Activated T-cell treated with anti-CD3 and anti-CD28 coated beads for 1 hour (primary cell): ENCODE results near the gene DENND1A.

Experiments
- DNase-seq: peaks from one replicate; pipeline ENCODE4 v3.0.0-alpha.2; 2020; ENCODE audit warnings: low read depth

The DENND1A gene

GRCh38 chr9:123353984-123354591 lies 575.8 kb downstream of the DENND1A start:
- peak; percentile 40 for DNase-seq

DNA sequence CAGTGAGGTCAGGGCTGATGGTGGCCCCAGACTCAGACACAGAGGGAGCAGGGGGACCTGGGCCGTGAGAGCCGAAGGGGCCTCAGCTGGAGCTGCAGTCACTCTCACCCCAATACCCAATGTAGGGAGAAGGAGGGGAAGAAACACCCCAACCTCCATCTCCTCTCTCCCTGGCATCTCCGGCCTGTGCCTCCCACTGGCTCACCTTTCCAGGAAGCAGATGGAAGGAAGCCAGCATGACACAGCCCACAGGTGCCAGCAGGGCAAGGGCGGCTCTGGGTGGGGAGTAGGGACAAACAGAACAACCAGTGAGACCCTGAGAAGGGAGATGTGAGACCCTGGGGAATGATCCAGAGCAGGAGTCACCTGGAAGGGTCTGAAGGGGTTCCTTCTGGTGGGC lies 576.9 kb downstream of the DENND1A start:
- DNase-seq, result no peak

- DNase-seq, result no peak
Measured at GRCh38 chr9:123350590-123351310, 579.2 kb downstream of the DENND1A start.

- peak; percentile 49 for DNase-seq
Measured at GRCh38 chr9:123349691-123350480, 580.0 kb downstream of the DENND1A start.

DNA sequence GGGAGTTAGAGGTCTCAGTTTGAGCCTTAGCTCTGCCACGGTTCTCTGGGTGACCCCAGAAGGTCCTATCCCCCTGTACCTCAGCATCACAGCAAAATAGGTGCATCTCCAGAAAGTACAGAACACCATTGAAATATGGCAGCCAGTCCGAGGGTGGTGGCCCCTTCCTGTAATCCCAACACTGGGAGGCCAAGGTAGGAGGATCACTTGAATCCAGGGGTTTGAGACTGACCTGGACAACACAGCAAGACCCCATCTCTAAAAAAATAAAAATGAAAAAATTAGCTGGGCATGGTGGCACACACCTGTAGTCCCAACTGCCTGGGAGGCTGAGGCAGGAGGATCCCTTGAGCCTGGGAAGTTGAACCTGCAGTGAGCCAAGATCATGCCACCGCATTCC lies 580.9 kb downstream of the DENND1A start:
- no peak for DNase-seq

DNA sequence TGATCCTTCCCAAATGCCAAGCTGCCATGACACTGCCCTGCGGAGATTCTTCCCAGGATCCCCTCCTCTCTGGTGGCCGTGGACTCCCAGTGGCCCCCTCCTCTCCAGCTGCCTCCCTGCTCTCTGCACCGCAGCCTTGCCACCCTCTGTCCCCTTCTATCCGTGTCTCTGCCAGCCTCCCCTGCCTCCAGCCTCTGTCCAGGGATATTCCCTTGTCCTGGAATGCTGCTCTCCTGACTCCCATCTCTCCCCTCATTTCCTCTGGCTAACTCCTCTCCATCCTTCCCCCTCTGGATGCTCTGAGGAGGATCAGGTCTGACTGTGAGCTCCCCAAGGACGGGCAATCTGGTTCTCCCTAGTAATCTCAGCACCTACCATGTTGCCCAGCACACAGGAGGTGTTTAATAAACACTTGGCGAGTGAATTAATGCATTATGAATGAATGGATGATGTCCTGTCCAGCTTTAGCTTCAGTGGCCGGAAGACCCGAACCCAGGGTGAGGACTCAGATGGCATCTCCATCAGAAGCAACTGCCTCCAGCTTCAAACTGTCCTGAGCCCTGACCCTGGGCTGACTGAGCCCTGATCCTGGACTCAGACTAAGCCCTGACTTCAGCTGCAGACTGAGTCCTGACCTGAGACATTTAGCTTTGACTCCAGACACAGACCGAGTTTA lies 581.5 kb downstream of the DENND1A start:
- DNase-seq, result no peak

DNA sequence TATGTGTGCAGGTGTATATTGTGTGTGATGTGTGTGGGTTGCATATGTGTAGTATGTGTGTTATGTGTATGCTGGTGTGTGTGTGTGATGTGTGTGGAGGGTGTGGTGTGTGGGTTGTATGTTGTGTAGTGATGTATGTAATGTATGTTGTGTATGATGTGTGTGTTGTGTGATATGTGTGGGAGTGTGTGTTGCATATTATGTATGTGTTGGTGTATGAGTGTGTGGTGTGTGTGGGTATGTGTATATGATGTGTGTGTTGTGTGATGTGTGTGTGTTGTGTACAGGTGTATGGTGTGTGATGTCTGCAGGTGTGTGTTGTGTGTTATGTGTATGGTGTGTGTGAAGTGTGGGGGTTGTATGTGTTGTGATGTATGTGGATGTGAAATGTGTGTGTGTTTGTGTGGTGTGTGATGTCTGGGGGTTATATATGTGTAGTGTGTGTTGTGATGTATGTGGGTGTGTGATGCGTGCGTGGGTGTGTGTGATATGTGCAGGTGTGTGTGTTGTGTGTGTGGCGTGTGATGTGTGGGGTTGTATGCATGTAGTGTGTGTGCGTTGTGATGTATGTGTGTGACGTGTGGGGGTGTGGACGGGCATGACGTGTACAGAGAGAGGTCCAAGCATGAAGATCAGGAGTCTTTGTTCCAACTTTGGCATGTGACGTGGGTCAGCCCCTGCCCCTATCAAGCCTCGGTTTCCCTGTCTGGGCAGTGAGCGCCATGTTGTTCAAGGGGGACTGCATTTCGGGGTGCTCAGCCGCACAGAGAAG lies 582.5 kb downstream of the DENND1A start:
- no peak for DNase-seq

DNA sequence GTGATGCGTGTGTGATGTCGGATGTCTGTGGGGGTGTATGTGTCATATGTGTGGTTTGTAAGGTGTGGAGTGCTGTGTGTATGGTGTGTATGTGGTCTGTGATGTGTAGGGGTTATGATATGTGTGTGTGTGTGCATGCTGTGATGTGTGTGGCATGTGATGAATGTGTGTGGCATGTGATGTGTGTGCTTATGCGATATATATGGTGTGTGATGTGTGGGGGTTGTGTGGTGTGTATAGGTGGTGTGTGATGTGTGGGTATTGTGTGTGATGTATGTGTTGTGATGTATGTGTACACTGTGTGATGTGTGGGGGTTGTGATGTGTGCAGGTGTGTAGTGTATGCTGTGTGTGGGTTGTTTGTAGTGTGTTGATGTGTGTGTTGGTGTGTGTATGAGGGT lies 583.1 kb downstream of the DENND1A start:
- DNase-seq, result no peak

GRCh38 chr9:123346026-123346425 lies 583.9 kb downstream of the DENND1A start:
- no peak for DNase-seq

GRCh38 chr9:123345567-123345955 lies 584.4 kb downstream of the DENND1A start:
- no peak for DNase-seq

- no peak for DNase-seq
Measured at GRCh38 chr9:123344192-123344949, 585.6 kb downstream of the DENND1A start.

DNA sequence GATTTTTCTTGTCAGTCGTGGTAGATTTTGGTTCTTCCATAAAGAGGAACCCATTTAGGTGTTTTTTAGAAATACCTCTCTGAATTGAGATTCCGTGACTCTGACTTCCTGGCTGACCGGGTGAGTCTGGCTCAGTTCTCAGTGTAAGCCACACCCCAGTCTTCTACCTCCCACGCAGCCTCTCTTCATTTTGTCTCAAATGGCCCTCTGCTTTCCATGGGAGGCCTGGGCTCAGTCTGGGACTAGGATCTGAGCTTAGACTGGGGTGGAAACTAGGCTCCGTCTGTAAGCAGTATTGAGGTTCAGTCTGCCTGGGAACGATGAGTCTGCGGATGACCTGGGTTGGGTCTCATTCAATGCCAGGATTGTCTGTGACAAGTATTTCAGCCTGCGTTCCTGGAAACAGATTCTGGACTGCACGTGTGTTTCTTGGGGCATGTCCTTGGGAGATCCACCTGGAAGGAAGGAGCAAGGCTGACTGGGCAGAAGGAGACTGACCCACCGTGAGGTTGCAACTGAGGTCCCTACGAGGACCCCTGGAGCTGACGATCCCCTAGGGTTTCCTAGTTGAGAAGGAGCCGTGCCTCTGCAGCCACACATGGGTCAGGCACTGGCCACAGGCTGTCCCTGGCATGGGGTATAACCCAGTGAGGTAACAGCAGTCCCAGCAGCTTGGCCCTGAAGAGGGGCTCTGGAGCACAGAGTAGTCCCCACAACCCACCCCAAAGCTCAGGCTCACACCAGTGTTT lies 586.3 kb downstream of the DENND1A start:
- no peak for DNase-seq

DNA sequence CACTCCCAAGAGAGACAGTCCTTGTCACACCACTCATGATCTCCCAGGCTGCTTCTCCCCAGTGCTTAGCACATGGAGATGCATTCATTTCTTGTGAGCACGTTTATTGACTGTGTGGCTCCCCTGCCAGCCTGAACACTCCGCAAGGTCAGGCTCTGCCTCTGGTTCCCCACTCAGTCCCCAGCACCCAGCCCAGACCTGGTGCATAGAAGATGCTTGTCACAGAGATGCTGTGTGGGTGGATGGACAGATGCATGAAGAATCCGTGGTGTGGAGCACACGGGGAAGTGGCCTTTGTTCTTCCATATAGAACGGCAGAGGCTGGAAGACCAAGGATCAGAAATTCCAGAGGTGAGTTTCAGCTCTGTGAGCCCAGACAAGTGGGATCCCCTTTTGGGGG lies 587.7 kb downstream of the DENND1A start:
- no peak for DNase-seq

GRCh38 chr9:123341816-123342215 lies 588.1 kb downstream of the DENND1A start:
- no peak for DNase-seq

- no peak for DNase-seq
Measured at GRCh38 chr9:123339666-123340510, 590.0 kb downstream of the DENND1A start.

GRCh38 chr9:123338710-123339665 lies 590.9 kb downstream of the DENND1A start:
- DNase-seq, result peak; percentile 33

DNA sequence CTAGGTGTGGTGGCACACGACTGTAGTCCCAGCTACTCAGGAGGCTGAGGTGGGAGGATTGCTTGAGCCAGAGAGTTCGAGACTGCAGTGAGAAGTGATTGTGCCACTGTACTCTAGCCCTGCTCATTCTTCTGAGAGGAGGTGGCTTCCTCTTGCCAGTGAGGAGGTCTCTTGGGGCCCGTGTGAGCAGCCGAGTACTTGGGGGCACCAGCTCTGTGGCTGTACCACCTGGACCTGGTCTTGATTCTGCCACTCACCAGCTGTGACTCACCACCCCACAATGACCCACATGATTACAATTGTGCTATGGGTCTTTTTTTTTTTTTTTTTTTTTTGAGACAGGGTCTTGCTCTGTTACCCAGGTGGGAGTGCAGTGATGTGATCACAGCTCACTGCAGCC lies 592.0 kb downstream of the DENND1A start:
- DNase-seq, result no peak

- no peak for DNase-seq
Measured at GRCh38 chr9:123336959-123337358, 593.0 kb downstream of the DENND1A start.
